GM21360 (cell line): ENCODE measurements around the gene RAB22A.

Experiments used
- ATAC-seq: cut with Tn5 transposase; IDR thresholded peaks from one replicate; pipeline ENCODE4 v1.9.1; 2021; ENCODE audit warnings: mild to moderate bottlenecking, moderate library complexity; ENCODE audit not compliant: unreplicated experiment

Gene RAB22A

DNA sequence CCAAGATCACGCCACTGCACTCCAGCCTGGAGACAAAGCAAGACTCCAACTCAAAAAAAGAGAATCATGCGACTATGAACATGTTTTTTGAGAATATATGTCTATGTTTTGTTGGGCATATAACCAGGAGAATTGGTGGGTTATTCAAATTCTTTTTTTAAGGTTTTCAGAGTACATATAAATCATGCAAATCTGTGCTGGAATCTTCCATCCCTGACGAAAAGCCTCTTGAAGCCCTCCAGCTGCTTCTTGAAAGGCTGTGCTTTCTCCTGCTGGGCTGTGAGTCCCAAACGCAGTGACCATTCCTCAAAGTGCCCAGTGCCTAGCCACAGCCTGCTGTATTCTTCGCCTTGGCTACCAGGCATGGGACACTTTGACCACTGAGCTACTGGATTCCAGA is 9.2 kb upstream of the RAB22A start:
- no peak for ATAC-seq

DNA sequence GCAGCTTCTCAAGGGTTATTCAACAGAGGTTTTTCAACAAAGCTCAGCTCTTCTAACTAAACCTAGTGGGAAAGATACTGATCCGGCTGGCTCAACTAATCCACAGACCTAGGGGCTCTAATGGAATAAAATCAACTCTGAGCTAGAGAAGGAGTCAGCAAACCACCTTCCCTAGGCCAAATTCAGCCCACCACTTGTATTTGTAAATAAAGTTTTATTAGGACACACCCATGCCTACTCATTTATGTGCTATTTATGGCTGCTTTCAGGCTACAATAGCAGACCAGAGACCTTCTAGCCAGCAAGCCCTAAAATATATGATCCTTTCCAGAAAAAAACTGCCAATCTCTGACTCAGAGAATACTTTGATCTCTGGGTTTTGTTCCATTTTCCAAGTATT is 6.0 kb upstream of the RAB22A start:
- ATAC-seq = no peak

GRCh38 chr20:58305061-58305460 is 4.5 kb upstream of the RAB22A start:
- no peak for ATAC-seq

DNA sequence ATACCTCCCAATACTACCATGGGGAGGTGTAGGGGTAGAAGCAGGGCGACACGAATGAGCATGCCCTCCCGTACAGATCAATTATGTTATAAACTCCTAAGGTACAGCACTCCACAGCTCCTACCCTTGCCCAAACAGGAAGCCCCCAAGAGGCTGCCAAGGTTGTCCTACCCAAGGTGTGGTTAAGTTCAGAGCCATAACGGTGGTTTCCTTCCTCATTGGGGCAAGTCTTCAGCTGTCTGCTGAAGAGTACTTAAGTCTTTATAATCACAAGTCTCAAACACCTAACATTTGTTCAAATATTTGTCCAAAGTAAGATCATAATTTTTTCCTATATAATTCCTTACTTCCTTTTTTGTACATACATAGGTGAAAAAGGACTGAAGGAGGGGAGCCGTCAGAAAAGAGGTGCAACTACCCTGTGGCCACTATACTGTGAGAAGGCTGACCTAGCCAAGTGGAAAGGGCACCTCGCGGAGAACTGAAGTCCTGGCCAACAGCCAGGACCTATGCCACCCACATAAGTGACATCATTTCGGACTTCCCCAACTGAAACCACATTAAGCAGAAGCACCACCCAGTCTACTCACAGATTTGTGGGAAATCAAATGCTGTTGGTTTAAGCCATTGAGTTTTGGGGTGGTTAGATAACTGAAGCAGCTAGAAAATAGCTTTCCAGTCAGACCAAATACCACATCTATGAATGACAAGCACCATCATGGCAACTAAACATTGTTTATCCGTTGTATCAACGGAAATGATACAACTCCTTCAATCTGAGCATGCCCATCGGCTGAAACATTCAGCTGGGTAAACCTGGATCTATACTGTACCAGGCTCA is 2.9 kb upstream of the RAB22A start:
- ATAC-seq = peak; percentile 31

DNA sequence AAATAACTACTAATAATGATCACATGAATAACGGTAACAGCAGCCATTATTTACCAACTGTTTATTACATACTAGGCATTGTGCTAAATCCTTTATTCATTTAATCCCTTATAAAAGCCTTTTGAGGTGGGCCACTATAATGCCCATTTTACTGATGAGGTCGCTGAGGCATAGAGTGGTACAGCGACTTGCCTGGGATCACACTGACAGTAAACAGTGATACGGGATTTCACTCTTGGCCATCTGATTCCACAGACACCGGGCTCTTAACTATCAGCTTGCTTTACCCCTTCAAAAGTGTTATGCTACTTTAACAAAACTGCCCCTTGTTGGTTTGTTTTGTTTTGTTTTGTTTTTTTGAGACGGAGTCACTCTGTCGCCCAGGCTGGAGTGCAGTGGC is 2.2 kb upstream of the RAB22A start:
- no peak for ATAC-seq

- ATAC-seq = no peak
These were observed 1.2 kb upstream of the RAB22A start for GRCh38 chr20:58308290-58308679.

- peak; percentile 52 for ATAC-seq
These were observed 611 bp upstream of the RAB22A start for GRCh38 chr20:58308680-58309527.

DNA sequence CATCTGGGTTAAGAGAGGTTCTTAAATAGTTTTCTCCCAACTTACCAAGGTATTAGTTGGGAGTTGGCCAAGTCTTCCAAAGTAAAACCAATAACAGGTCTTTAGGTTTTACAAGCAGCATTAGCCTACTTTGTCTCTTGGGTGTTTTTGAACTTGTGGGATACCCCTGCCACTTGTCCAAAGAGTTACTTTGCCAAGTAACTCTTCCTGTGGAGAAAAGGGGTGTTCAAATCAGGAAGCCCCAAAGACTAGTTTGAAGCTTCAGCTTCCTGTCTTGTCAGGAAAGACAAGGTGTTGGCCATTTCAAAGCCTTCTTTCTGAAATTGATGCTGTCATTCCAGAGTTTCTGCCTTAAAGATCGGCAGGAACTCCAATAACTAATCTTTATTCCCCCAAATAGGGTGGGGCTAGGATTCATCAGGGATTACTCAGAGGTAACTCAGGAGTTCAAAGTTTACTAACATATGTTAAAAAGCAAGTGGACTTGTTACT is 822 bp downstream of the RAB22A start:
- ATAC-seq = no peak

DNA sequence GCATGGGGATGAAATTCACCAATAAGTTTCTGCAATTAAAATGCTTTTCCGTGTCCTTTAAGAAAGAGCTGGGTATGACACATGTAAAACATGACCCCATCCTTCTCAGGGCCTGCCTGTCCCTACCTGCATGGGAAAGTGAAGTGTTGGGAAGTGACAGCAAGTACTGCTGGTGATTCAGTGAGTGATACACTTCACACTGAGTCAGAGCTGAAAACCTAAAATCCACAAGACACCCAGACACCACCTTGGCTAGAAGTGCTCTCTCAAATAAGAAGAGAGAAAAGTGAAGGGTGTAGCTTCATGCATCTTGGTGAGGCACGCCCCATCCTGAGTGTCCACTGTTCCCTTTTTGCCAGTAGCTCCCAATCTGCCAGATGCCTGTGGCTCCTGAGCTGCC is 3.3 kb downstream of the RAB22A start:
- no peak for ATAC-seq

DNA sequence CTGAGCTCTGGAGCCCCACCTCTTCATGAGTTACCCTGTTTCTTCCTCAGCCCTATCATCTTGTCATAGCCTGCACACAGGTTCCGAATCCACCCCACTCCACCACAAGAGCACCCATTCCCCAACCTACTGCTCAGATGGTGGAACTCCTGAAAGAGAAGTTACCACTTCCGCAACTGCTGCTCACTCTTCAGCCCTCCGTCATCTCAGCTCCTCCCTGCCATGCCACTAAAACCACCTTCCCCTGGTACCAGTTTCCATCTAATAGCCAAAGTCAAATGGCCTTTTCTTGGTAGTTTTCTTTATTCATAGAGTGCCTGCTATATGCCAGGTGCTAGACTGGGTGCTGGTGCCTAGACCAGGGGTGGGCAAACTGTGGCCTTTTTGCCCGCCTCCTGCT is 3.9 kb downstream of the RAB22A start:
- no peak for ATAC-seq

GRCh38 chr20:58321205-58321604 is 11.7 kb downstream of the RAB22A start:
- ATAC-seq = no peak

- ATAC-seq = no peak
These were observed 12.6 kb downstream of the RAB22A start for GRCh38 chr20:58322083-58322482.

- ATAC-seq = no peak
These were observed 16.4 kb downstream of the RAB22A start for GRCh38 chr20:58325912-58326311.

GRCh38 chr20:58327211-58327610 is 17.7 kb downstream of the RAB22A start:
- ATAC-seq = no peak

DNA sequence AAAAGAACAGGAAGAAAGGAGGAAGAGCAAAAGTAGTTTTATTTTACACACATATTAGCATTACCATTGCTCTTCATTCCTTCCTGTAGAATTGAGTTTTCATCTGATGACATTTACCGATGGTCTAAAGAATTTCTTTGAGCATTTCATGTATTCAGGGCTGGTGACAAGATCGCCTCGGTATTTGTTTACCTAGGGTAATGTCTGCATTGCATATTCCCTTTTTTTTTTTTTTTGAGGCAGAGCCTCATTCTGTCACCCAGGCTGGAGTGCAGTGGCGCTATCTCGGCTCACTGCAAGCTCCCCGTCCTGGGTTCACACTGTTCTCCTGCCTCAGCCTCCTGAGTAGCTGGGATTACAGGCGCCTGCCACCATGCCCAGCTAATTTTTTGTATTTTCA is 19.3 kb downstream of the RAB22A start:
- no peak for ATAC-seq

DNA sequence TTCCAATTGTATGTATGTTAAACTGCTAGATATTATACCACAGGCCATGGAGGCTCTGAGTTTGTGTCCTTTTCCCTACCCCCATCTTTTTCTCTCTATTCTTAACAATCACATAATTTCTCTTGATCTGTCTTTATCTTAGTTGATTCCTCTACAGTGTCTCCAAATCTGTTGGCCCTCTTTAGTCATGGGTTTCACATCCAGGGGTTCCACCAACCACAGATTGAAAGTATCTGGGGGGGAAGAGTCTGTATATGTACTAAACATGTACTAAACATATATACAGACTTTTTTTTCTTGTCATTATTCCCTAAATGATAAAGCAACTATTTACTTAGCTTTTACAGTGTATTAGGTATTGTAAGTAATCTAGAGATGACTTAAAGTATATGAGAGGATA is 20.2 kb downstream of the RAB22A start:
- ATAC-seq = no peak

- ATAC-seq = no peak
These were observed 20.7 kb downstream of the RAB22A start for GRCh38 chr20:58330249-58330648.

DNA sequence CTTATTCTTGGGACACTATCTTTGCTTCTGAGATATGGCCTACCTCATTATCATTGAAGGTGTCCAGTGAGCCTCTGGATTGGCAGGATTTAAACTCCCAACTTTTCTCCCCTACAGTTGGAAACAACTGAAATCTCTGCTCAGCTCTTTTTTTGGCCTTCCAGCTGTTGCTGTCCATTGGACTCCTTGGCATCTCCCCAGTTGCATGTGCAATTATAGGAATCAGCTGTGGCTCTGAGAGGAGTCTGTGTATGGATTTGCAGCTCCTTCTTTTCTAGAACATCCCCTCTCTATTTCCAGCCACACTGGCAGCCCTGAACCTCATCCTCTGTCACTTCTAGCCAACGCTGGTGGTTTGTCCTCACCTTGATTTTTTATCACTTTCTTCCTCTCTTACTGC is 21.2 kb downstream of the RAB22A start:
- no peak for ATAC-seq

DNA sequence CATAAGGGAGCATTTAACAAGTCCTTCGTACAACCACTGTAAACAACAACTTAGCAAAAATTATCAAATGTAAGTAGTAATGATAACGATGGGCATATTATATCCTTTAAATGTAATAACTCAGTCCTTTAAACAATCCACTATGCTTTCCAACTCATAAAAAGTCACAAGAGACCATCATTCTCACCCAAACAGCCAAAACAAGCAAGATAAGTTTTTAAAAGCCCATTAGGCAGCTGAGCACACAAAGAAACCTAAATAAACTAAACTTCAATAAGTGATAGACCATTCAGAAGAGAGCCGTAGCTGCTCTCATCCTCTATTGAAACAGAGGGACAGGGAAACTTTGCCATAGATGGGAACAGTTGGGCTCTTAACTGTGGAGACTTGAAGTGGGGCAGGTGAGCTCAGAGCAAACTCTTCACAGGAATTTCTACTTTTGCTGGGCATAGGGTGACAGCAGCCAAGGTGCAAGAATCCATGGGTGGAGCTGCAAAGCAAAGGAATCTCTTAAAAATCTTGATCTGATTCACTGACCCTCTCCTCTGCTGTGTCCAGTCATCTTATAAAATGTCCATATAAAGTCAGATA is 22.5 kb downstream of the RAB22A start:
- no peak for ATAC-seq

DNA sequence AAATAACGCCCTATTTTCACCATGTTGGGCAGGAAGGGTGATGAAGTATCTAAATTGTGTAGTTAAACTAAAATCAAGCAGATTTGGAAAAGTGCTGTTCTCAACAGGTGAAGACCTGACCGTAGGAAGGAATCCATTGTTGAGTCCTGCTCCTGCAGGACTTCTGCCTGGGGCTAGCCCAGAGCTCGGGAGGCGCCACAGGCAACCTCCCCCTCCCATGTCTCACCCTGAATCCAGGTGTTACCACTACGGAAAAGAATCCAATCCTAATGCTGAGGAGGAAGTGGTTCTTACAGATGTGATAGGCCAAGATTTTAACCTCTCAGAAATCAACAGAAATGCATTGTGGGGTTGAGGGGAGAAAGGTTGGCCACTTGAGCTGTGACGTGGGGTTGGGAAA is 30.2 kb downstream of the RAB22A start:
- ATAC-seq = no peak

GRCh38 chr20:58340151-58340550 is 30.6 kb downstream of the RAB22A start:
- no peak for ATAC-seq

DNA sequence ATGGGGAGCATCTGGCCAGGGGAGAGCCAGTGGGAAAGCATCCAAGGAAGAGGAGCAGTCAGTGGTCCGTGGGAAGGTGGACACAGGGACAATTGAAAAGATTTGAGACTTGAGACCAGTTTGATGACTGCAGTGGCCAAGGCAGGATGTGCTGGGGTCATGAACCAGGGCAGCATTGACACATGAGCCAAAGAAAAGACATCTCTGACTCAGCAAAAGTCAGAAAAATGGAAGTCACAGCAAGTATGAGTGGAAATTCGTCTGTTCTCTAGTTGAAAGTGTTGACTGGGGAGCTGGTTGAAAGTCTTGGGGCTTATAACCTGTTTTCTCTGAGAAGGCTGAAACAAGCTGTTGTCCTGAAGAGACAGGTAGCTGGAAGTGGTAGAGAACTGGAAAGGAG is 31.3 kb downstream of the RAB22A start:
- ATAC-seq = no peak
